Ramos (cell line): Measurements from ENCODE around the gene VWA3A.
"Not testable (repeated sequence)": the region's sequence is repeated elsewhere in the genome, so short reads cannot be mapped to it uniquely, and the experiment has no call there.

ENCODE experiments used
- in situ Hi-C: fragments of 300-500 bp; cut with MboI; formaldehyde crosslinking; loops from one replicate; pipeline ENCODE4 v1.14.3; 2022; ENCODE audit warnings: low sequenced_read_pairs; ENCODE audit not compliant: unreplicated experiment

The VWA3A gene

GRCh38 chr16:22126037-22126558 lies 33.8 kb downstream of the VWA3A start:
- in situ Hi-C loops: no loop called here

- in situ Hi-C loops: not testable (repeated sequence)
Observed at GRCh38 chr16:22128537-22128936, 36.2 kb downstream of the VWA3A start.

GRCh38 chr16:22130528-22130927 lies 38.2 kb downstream of the VWA3A start:
- in situ Hi-C loops: no loop called here

- in situ Hi-C loops: no loop called here
Observed at GRCh38 chr16:22132801-22133200, 40.5 kb downstream of the VWA3A start.

GRCh38 chr16:22138482-22138881 lies 46.1 kb downstream of the VWA3A start:
- in situ Hi-C loops: no loop called here

GRCh38 chr16:22139008-22139407 lies 46.7 kb downstream of the VWA3A start:
- in situ Hi-C loops: no loop called here

GRCh38 chr16:22139732-22140131 lies 47.4 kb downstream of the VWA3A start:
- in situ Hi-C loops: no loop called here

- in situ Hi-C loops: no loop called here
Observed at GRCh38 chr16:22141767-22142166, 49.4 kb downstream of the VWA3A start.

- in situ Hi-C loops: no loop called here
Observed at GRCh38 chr16:22144520-22144919, 52.2 kb downstream of the VWA3A start.

- in situ Hi-C loops: no loop called here
Observed at GRCh38 chr16:22147853-22148252, 55.5 kb downstream of the VWA3A start.

GRCh38 chr16:22151246-22151998 lies 59.1 kb downstream of the VWA3A start:
- in situ Hi-C loops: no loop called here

- in situ Hi-C loops: no loop called here
Observed at GRCh38 chr16:22152316-22152715, 60.0 kb downstream of the VWA3A start.

GRCh38 chr16:22153078-22153477 lies 60.7 kb downstream of the VWA3A start:
- in situ Hi-C loops: not testable (repeated sequence)

- in situ Hi-C loops: no loop called here
Observed at GRCh38 chr16:22161401-22161800, 69.1 kb downstream of the VWA3A start.

GRCh38 chr16:22161999-22162655 lies 69.8 kb downstream of the VWA3A start, which contains the start of gene SDR42E2:
Gene SDR42E2, plus strand, starts transcription at chr16:22162506. Its CDS starts 3,077 bp downstream, at chr16:22165583.
- in situ Hi-C loops: no loop called here

GRCh38 chr16:22162656-22163009 lies 70.3 kb downstream of the VWA3A start:
- in situ Hi-C loops: no loop called here

GRCh38 chr16:22163806-22164205 lies 71.5 kb downstream of the VWA3A start:
- in situ Hi-C loops: no loop called here

GRCh38 chr16:22164482-22164881 lies 72.1 kb downstream of the VWA3A start:
- in situ Hi-C loops: no loop called here

- in situ Hi-C loops: no loop called here
Observed at GRCh38 chr16:22165508-22166285, 73.4 kb downstream of the VWA3A start.

- in situ Hi-C loops: no loop called here
Observed at GRCh38 chr16:22171953-22172352, 79.6 kb downstream of the VWA3A start.

- in situ Hi-C loops: not testable (repeated sequence)
Observed at GRCh38 chr16:22172642-22173041, 80.3 kb downstream of the VWA3A start.
